Lower leg skin (tissue), 4 donors: ENCODE data around the gene KLB. TPM values are rescaled to one million over a fixed set of nuclear protein-coding genes. Genes with fewer than 3 reads are reported as not detected.
"Not testable (repeated sequence)": the region's sequence is repeated elsewhere in the genome, so short reads cannot be mapped to it uniquely, and the experiment has no call there.

Experiments
- DNase-seq, 2 donors: peaks; one replicate each; pipeline ENCODE4 v3.0.0-alpha.2; 2019; ENCODE audit warnings: low spot score in 2 of 2
- H3K4me3 ChIP-seq: fragments of 200-600 bp; sonication (generic); 2 replicates; pipeline ENCODE4 v1.5.1; 2017; ENCODE audit warnings: mild to moderate bottlenecking, low read depth; ENCODE audit not compliant: poor library complexity, severe bottlenecking
- CTCF ChIP-seq, 3 donors: fragments of 450-650 bp; IDR thresholded peaks; one replicate each; pipeline ENCODE4 v1.5.1; 2016; ENCODE audit warnings: antibody characterized with exemption in 3 of 3, mild to moderate bottlenecking in 3 of 3, moderate library complexity in 2 of 3
- POLR2A ChIP-seq, 2 donors: fragments of 450-650 bp; IDR thresholded peaks; one replicate each; pipeline ENCODE4 v1.6.1; 2016 to 2017; ENCODE audit warnings: antibody characterized with exemption in 2 of 2, mild to moderate bottlenecking in 1 of 2, moderate library complexity in 1 of 2
- WGBS, 2 donors: methylation state at CpG; one replicate each; pipeline ENCODE4 v1.1.5; 2018; 5-methylcytosine and 5-hydroxymethylcytosine counted together
- intact Hi-C: fragments of 100-400 bp; cut with DNase I; formaldehyde crosslinking; loops from one replicate; pipeline ENCODE4 v1.15.0; 2023; ENCODE audit warnings: low total_unique reads
- total RNA-seq, 4 donors: library from RNA; depleted of rRNA; stranded (reverse); fragments of >200 nt; gene quantifications; one replicate each; pipeline ENCODE4 v1.1.0, GENCODE V29; 2016

Gene KLB
- total RNA-seq, 4 donors from 2014 or later: 0.38 to 0.74 (median 0.45) TPM

GRCh38 chr4:39384563-39384962 is 22.2 kb upstream of the KLB start:
- no peak for DNase-seq
- TF ChIP-seq POLR2A (IDR thresholded peaks at IDR 0.05) (no peak), CTCF (IDR thresholded peaks at IDR 0.05) (no peak)
- 88 to 94% methylated on average over 11 of the region's 11 CpGs for WGBS, 2 donors
- intact Hi-C loops: no loop called here
- no peak overlapping the region for H3K4me3 ChIP-seq

DNA sequence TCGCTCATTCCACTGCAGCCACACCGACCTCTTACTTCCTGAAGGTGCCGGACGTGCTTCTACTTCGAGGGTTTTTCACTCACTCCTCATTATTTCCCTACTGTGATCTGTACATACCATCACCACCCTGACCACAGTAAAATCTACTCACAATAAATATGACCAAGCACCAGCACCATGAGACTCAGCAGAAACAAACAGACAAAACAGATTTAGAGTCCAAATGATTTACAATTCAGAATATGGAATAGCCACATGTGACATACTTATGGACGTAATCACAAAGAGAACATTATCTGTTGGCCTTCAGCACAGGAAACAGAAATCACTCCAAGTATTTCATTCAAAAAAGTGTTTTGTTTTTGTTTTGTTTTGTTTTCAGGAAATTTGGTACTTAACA is 16.1 kb upstream of the KLB start:
- no peak overlapping the region for H3K4me3 ChIP-seq
- intact Hi-C loops: no loop called here
- no peak for TF ChIP-seq CTCF (IDR thresholded peaks at IDR 0.05)
- no peak for TF ChIP-seq POLR2A (IDR thresholded peaks at IDR 0.05)
- WGBS, 2 donors: 68 to 74% methylated on average over 6 of the region's 6 CpGs
- DNase-seq: no peak

DNA sequence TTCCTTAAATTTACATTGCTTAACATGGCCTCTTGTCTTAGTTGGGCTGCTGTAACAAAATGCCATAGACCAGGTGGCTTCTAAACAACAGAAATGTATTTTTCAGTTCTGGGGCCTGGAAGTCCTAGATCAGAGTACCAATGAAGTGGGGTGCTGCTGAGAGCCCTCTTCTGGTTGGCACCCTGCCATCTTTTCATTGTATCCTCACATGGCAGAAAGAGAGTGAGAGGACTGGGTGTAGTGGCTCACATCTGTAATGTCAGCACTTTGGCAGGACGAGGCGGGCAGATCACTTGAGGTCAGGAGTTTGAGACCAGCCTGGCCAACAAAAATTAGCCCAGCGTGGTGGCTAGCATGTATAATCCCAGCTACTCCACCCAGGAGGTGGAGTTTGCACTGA is 12.0 kb upstream of the KLB start:
- no peak overlapping the region for H3K4me3 ChIP-seq
- intact Hi-C loops: no loop called here
- WGBS, 2 donors: 68 to 80% methylated on average over 3 of the region's 3 CpGs
- no peak for DNase-seq
- TF ChIP-seq CTCF (IDR thresholded peaks at IDR 0.05): no peak
- no peak for TF ChIP-seq POLR2A (IDR thresholded peaks at IDR 0.05)

DNA sequence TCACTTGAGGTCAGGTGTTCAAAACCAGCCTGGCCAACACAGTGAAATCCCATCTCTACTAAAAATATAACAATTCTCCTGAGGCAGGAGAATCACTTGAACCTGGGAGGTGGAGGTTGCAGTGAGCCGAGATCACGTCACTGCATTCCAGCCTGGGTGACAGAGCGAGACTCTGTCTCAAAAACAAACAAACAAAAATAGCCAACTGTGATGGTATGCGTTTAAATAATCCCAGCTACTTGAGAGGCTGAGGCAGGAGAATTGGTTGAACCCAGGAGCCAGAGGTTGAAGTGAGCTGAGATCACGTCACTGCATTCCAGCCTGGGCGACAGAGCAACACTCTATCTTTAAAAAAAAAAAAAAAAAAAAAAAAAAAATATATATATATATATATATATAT is 5.1 kb upstream of the KLB start:
- 79 to 86% methylated on average over 6 of the region's 6 CpGs for WGBS, 2 donors
- DNase-seq, intact Hi-C loops: not testable (repeated sequence)

GRCh38 chr4:39407584-39407885 is 805 bp downstream of the KLB start:
- TF ChIP-seq POLR2A (IDR thresholded peaks at IDR 0.05) (no peak), CTCF (IDR thresholded peaks at IDR 0.05) (no peak)
- no peak for DNase-seq
- H3K4me3 ChIP-seq: no peak overlapping the region
- intact Hi-C loops: no loop called here
- WGBS, 2 donors: 54 to 57% methylated on average over 1 of the region's 1 CpG

More for the DNA sequence above, 5.1 kb upstream of the KLB start:
- not testable (repeated sequence) for H3K4me3 ChIP-seq

DNA sequence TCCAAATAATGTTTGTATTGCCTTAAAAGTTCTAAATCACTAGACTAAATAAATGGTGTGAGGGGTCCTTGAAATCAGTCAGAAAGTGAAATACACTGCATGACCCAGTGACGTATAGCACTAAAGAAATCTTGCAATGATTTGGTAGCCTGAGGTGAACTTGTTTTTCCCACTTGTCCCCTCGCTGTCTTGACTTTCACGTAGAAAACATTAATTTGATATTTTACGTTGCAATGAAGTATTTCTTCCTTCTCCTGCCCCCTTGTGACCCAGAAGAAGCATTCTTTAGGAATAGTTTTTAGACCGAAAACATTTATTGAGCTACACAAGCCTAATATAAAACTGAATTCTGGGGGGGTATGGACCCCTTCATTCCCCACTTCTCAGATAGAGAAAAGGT is 3.7 kb downstream of the KLB start:
- intact Hi-C loops: no loop called here
- no peak for DNase-seq
- no peak overlapping the region for H3K4me3 ChIP-seq
- TF ChIP-seq CTCF (IDR thresholded peaks at IDR 0.05) (no peak), POLR2A (IDR thresholded peaks at IDR 0.05) (no peak)
- 39 to 42% methylated on average over 5 of the region's 5 CpGs for WGBS, 2 donors

DNA sequence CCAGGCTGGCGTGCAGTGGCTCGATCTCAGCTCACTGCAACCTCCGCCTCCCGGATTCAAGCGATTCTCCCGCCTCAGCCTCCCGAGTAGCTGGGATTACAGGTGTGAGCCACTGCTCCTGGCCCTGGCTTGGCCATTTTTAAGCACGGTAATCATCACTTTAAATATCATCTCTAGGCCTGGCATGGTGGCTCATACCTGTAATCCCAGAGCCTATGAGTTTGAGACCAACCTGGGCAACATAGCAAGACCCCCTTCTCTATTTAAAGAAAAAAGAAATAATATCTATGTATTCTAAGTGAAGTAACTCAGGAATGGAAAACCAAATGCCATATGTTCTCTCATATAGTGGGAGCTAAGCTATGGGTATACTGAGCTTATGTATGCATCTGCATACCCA is 4.8 kb downstream of the KLB start:
- 81 to 97% methylated on average over 8 of the region's 8 CpGs for WGBS, 2 donors
- intact Hi-C loops, H3K4me3 ChIP-seq, DNase-seq: not testable (repeated sequence)
